Measurements from ENCODE around the gene FYN. TPM values are rescaled to one million over a fixed set of nuclear protein-coding genes. Genes with fewer than 3 reads are reported as not detected.

FYN gene
- total and polyA plus RNA-seq, 2 of the 13 experiments (the other 11 are each of a cell fraction or from before 2014, with no cell fraction given): 15.5 to 24.6 TPM

GRCh38 chr6:111880181-111880888 is 7.1 kb upstream of the FYN start:
- in situ Hi-C loops (cut with HindIII; ENCODE audit: extremely low pct_ligation_motif_present, low pct_unique_long_range_greater_than_20kb) (no loop called here), intact Hi-C loops (cut with micrococcal nuclease; ENCODE audit: unreplicated experiment) (no loop called here)
- Histone ChIP-seq H3K9ac (ENCODE audit: insufficient read depth, low read depth, low read length) (no peak overlapping the region), H3K27me3 (ENCODE audit: control insufficient read depth in 1 of 2, insufficient read depth in 2 of 2, low read length in 2 of 2) (no peaks in the 10 kb centered on the region; a peak in 1 of 5 replicates), H3K4me1 (ENCODE audit: insufficient read depth, low read length) (no peaks in the 10 kb centered on the region), H3K27ac (ENCODE audit: extremely low read length, insufficient read depth, low read length) (no peak overlapping the region), H4K20me1 (ENCODE audit: insufficient read depth, low read length) (no peaks in the 10 kb centered on the region), H3K4me3 (replicated peaks in 1 of 3; ENCODE audit: insufficient read depth in 1 of 3, low read depth in 2 of 3, low read length in 3 of 3) (no peak overlapping the region), H3K9me3 (ENCODE audit: low read length) (no peaks in the 10 kb centered on the region), H3K79me2 (ENCODE audit: insufficient read depth, low read length) (no peaks in the 10 kb centered on the region), H2AFZ (ENCODE audit: low read length) (no peak overlapping the region), H3K4me2 (ENCODE audit: low read depth, low read length) (no peak overlapping the region), H3K36me3 (replicated peaks in 1 of 2; ENCODE audit: control insufficient read depth in 1 of 2, insufficient read depth in 2 of 2, low read length in 2 of 2) (no peaks in the 10 kb centered on the region)
- ChIA-PET POLR2A (no interaction called here), CTCF (ENCODE audit: low intra/inter-chr PET ratio, low total read pairs) (no interaction called here)
- FAIRE-seq (no peak), DNase-seq (ENCODE audit: low spot score) (no peak), ATAC-seq (no peak)
- no TSS peak for BruUV-seq (replicated peaks)
- TF ChIP-seq YEATS4 (CRISPR knock-in tag; IDR thresholded peaks at IDR 0.05; ENCODE audit: borderline replicate concordance) (no peak), CSRNP2 (CRISPR knock-in tag; conservative IDR thresholded peaks at IDR 0.05; ENCODE audit: low read depth) (no peak), RFX1 (IDR thresholded peaks at IDR 0.05) (no peak), SAFB2 (CRISPR knock-in tag; IDR thresholded peaks at IDR 0.05; ENCODE audit: borderline replicate concordance, low read depth) (no peak), CAMTA2 (CRISPR knock-in tag; IDR thresholded peaks at IDR 0.05; ENCODE audit: borderline replicate concordance) (no peak)
- 33% methylated on average over 2 of the region's 2 CpGs for WGBS (ENCODE audit: low lambda C conversion rate)

DNA sequence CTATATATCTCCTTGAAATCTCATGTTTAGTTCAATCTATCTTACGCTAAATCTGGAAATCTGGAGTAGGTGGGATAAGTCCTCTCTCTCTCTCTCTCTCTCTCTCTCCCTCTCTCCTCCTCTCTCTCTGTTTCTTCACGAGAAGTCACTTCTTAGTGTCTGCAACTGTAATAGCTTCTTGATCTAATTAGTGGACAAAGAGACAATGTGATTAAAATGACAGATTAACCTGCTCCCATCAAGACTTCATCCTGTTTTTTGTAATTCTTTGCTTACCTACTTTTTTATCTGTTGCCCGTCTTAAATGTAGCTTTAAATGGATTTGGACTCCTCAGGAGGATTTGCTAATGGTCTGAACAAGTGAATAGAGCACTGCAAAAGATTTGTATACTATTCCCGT is 2.5 kb upstream of the FYN start:
- in situ Hi-C loops (cut with HindIII; ENCODE audit: extremely low pct_ligation_motif_present, low pct_unique_long_range_greater_than_20kb): no loop called here
- POLR2A ChIA-PET: no interaction called here
- TF ChIP-seq HBP1 (CRISPR knock-in tag; IDR thresholded peaks at IDR 0.05; ENCODE audit: low read depth) (no peak), ZNF552 (CRISPR knock-in tag; IDR thresholded peaks at IDR 0.05; ENCODE audit: borderline replicate concordance) (no peak), PHB2 (IDR thresholded peaks at IDR 0.05; ENCODE audit: partially characterized antibody) (no peak), ZBTB8A (CRISPR knock-in tag; IDR thresholded peaks at IDR 0.05; ENCODE audit: borderline replicate concordance, low read depth) (no peak)
- TF ChIP-seq, protein P1, sequence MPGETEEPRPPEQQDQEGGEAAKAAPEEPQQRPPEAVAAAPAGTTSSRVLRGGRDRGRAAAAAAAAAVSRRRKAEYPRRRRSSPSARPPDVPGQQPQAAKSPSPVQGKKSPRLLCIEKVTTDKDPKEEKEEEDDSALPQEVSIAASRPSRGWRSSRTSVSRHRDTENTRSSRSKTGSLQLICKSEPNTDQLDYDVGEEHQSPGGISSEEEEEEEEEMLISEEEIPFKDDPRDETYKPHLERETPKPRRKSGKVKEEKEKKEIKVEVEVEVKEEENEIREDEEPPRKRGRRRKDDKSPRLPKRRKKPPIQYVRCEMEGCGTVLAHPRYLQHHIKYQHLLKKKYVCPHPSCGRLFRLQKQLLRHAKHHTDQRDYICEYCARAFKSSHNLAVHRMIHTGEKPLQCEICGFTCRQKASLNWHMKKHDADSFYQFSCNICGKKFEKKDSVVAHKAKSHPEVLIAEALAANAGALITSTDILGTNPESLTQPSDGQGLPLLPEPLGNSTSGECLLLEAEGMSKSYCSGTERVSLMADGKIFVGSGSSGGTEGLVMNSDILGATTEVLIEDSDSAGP (CRISPR knock-in tag; IDR thresholded peaks at IDR 0.05; ENCODE audit: borderline replicate concordance): no peak
- TF ChIP-seq, protein P2, sequence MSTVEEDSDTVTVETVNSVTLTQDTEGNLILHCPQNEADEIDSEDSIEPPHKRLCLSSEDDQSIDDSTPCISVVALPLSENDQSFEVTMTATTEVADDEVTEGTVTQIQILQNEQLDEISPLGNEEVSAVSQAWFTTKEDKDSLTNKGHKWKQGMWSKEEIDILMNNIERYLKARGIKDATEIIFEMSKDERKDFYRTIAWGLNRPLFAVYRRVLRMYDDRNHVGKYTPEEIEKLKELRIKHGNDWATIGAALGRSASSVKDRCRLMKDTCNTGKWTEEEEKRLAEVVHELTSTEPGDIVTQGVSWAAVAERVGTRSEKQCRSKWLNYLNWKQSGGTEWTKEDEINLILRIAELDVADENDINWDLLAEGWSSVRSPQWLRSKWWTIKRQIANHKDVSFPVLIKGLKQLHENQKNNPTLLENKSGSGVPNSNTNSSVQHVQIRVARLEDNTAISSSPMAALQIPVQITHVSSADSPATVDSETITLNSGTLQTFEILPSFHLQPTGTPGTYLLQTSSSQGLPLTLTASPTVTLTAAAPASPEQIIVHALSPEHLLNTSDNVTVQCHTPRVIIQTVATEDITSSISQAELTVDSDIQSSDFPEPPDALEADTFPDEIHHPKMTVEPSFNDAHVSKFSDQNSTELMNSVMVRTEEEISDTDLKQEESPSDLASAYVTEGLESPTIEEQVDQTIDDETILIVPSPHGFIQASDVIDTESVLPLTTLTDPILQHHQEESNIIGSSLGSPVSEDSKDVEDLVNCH (CRISPR knock-in tag; IDR thresholded peaks at IDR 0.05): no peak

More for the DNA sequence above, 2.5 kb upstream of the FYN start:
- Histone ChIP-seq H3K27me3 (ENCODE audit: control insufficient read depth in 1 of 2, insufficient read depth in 2 of 2, low read length in 2 of 2) (peaks cover 0 to 21% of the 10 kb centered on the region in 2 experiments; a peak in 4 of 5 replicates), H3K9ac (ENCODE audit: insufficient read depth, low read depth, low read length) (no peak overlapping the region), H4K20me1 (ENCODE audit: insufficient read depth, low read length) (no peaks in the 10 kb centered on the region), H2AFZ (ENCODE audit: low read length) (no peak overlapping the region), H3K36me3 (replicated peaks in 1 of 2; ENCODE audit: control insufficient read depth in 1 of 2, insufficient read depth in 2 of 2, low read length in 2 of 2) (no peaks in the 10 kb centered on the region), H3K4me2 (ENCODE audit: low read depth, low read length) (no peak overlapping the region), H3K4me3 (replicated peaks in 1 of 3; ENCODE audit: insufficient read depth in 1 of 3, low read depth in 2 of 3, low read length in 3 of 3) (no peak overlapping the region), H3K9me3 (ENCODE audit: low read length) (no peaks in the 10 kb centered on the region), H3K4me1 (ENCODE audit: insufficient read depth, low read length) (peaks cover 23% of the 10 kb centered on the region), H3K27ac (ENCODE audit: extremely low read length, insufficient read depth, low read length) (no peak overlapping the region), H3K79me2 (ENCODE audit: insufficient read depth, low read length) (no peaks in the 10 kb centered on the region)
- ATAC-seq (no peak), DNase-seq (ENCODE audit: low spot score) (no peak), FAIRE-seq (no peak)
- BruUV-seq (replicated peaks): no TSS peak
- WGBS (ENCODE audit: low lambda C conversion rate): 32% methylated on average over 4 of the region's 4 CpGs
- CTCF ChIA-PET (ENCODE audit: low intra/inter-chr PET ratio, low total read pairs): no interaction called here
- intact Hi-C loops (cut with micrococcal nuclease; ENCODE audit: unreplicated experiment): no loop called here

Data from HepG2 (cell line).